ENCODE data around the gene INPP5J. TPM values are rescaled to one million over a fixed set of nuclear protein-coding genes. Genes with fewer than 3 reads are reported as not detected.

Gene INPP5J
- total RNA-seq, 1 experiment from 2014 or later: 3.1 TPM

GRCh38 chr22:31173386-31174145 is 50.8 kb downstream of the INPP5J start:
- DNase-seq: peak; percentile 72
- ChIA-PET POLR2A (ENCODE audit: unreplicated experiment) (no interaction called here), CTCF (no interaction called here)
- H3K9me2 ChIP-seq (replicated peaks; ENCODE audit: low read length): no peaks in the 10 kb centered on the region
- no peaks in the 10 kb centered on the region for H3K27me3 ChIP-seq (ENCODE audit: low read length)
- H3K4me1 ChIP-seq (ENCODE audit: insufficient read depth, low read length): peaks cover 19% of the 10 kb centered on the region
- TF ChIP-seq EZH2 (IDR thresholded peaks at IDR 0.05; ENCODE audit: low read length, unreplicated experiment) (no peak), EZH2phosphoT487 (IDR thresholded peaks at IDR 0.05; ENCODE audit: borderline replicate concordance, low read length) (no peak)
- TF ChIP-seq, protein P1, sequence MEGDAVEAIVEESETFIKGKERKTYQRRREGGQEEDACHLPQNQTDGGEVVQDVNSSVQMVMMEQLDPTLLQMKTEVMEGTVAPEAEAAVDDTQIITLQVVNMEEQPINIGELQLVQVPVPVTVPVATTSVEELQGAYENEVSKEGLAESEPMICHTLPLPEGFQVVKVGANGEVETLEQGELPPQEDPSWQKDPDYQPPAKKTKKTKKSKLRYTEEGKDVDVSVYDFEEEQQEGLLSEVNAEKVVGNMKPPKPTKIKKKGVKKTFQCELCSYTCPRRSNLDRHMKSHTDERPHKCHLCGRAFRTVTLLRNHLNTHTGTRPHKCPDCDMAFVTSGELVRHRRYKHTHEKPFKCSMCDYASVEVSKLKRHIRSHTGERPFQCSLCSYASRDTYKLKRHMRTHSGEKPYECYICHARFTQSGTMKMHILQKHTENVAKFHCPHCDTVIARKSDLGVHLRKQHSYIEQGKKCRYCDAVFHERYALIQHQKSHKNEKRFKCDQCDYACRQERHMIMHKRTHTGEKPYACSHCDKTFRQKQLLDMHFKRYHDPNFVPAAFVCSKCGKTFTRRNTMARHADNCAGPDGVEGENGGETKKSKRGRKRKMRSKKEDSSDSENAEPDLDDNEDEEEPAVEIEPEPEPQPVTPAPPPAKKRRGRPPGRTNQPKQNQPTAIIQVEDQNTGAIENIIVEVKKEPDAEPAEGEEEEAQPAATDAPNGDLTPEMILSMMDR (conservative IDR thresholded peaks at IDR 0.05; ENCODE audit: low read depth, low read length): no peak
- H2AFZ ChIP-seq (ENCODE audit: low read length): no peak overlapping the region
- H3K36me3 ChIP-seq (ENCODE audit: low read depth, low read length): no peaks in the 10 kb centered on the region
- peak; percentile 80 for ATAC-seq
- peak overlapping the region; percentile 14; the same call in 1 of the 2 replicates for H3K4me2 ChIP-seq (ENCODE audit: low read length)
- no TSS peak for BruUV-seq (replicated peaks)
- no peaks in the 10 kb centered on the region for H3K9me3 ChIP-seq (ENCODE audit: low read length)
- no peaks in the 10 kb centered on the region for H4K20me1 ChIP-seq (ENCODE audit: low read length)
- H3K9ac ChIP-seq (ENCODE audit: low read length): no peak overlapping the region
- peak overlapping the region; percentile 45 for H3K27ac ChIP-seq (ENCODE audit: low read length)
- intact Hi-C loops (cut with micrococcal nuclease): no loop called here
- no peak overlapping the region; the same call in 1 of the 2 replicates for H3K4me3 ChIP-seq (ENCODE audit: low read length)
- H3K79me2 ChIP-seq (ENCODE audit: low read length): peaks cover 19% of the 10 kb centered on the region
- H3F3A ChIP-seq (ENCODE audit: low read length, unreplicated experiment): peaks cover 4% of the 10 kb centered on the region

DNA sequence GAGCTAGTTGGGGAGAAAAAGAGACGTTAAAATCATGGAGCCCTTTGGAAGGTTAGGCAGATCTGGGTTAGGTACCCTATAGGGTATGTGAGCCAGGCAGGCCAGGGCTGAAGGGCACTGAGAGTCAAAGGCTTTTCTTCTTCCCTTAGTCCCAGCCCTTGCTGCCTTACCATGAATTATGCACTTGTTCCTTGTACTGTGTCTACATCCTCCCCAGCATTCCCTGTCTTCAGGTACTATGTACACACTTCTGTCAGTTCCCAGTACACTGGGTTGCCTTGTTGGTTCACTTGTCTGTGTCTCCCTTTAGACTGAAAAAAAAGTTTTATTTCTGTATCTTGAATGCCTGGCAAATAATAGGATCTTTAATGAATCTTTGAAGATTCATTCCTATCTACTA is 54.2 kb downstream of the INPP5J start:
- no peak overlapping the region for H3K27ac ChIP-seq (ENCODE audit: low read length)
- peaks cover 33% of the 10 kb centered on the region for H3K4me1 ChIP-seq (ENCODE audit: insufficient read depth, low read length)
- H3K9me2 ChIP-seq (replicated peaks; ENCODE audit: low read length): no peaks in the 10 kb centered on the region
- no peak for DNase-seq
- no peak for ATAC-seq
- no peaks in the 10 kb centered on the region for H3K36me3 ChIP-seq (ENCODE audit: low read depth, low read length)
- 0 out of 2 replicates have a peak, but pooled peaks cover 23% of the 10 kb centered on the region for H3K79me2 ChIP-seq (ENCODE audit: low read length)
- H3K27me3 ChIP-seq (ENCODE audit: low read length): no peaks in the 10 kb centered on the region
- peaks cover 4% of the 10 kb centered on the region for H3F3A ChIP-seq (ENCODE audit: low read length, unreplicated experiment)
- no peak overlapping the region for H3K9ac ChIP-seq (ENCODE audit: low read length)
- ChIA-PET CTCF (no interaction called here), POLR2A (ENCODE audit: unreplicated experiment) (no interaction called here)
- H3K4me3 ChIP-seq (ENCODE audit: low read length): no peak overlapping the region
- BruUV-seq (replicated peaks): no TSS peak
- no peak overlapping the region for H3K4me2 ChIP-seq (ENCODE audit: low read length)
- TF ChIP-seq, protein P1 (conservative IDR thresholded peaks at IDR 0.05; ENCODE audit: low read depth, low read length): no peak
- TF ChIP-seq EZH2phosphoT487 (IDR thresholded peaks at IDR 0.05; ENCODE audit: borderline replicate concordance, low read length) (no peak), EZH2 (IDR thresholded peaks at IDR 0.05; ENCODE audit: low read length, unreplicated experiment) (no peak)
- H4K20me1 ChIP-seq (ENCODE audit: low read length): peaks cover 3% of the 10 kb centered on the region; the same call in 1 of the 2 replicates
- intact Hi-C loops (cut with micrococcal nuclease): no loop called here
- no peak overlapping the region for H2AFZ ChIP-seq (ENCODE audit: low read length)
- no peaks in the 10 kb centered on the region for H3K9me3 ChIP-seq (ENCODE audit: low read length)

Measured in PC-3 (cell line).